Measurements from ENCODE around the gene NFIC.

Gene NFIC

DNA sequence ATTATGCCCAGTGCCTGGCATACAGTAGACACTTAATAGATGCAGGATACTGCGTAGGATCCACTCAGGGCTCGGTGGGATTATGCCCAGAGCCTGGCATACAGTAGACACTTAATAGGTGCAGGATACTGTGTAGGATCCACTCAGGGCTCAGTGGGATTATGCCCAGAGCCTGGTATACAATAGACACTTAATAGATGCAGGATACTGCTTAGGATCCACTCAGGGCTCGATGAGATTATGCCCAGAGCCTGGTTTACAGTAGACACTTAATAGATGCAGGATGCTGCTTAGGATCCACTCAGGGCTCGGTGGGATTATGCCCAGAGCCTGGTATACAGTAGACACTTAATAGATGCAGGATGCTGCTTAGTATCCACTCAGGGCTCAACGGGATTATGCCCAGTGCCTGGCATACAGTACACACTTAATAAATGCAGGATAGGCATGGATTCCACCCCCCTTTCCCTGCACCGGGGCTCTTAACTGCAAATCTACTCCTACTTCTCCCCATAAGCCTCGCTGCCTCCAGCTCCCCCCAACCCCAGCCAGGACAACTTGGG, 89.1 kb downstream of the NFIC start:
- no peak overlapping the region for H3K4me3 ChIP-seq (ENCODE audit: low read length)
- H3F3A ChIP-seq (ENCODE audit: control insufficient read depth, insufficient read depth): no peaks in the 10 kb centered on the region
- H3K36me3 ChIP-seq (ENCODE audit: control insufficient read depth, low read length): no peaks in the 10 kb centered on the region
- H3K9me3 ChIP-seq (ENCODE audit: control insufficient read depth, insufficient read depth, low read length): no peaks in the 10 kb centered on the region
- H3K79me2 ChIP-seq (ENCODE audit: control insufficient read depth, low read length): no peaks in the 10 kb centered on the region
- H3K4me1 ChIP-seq (ENCODE audit: control insufficient read depth, low read length): no peaks in the 10 kb centered on the region
- no peak overlapping the region for H3K27ac ChIP-seq (ENCODE audit: low read depth, low read length)
- H3K4me2 ChIP-seq (ENCODE audit: low read length): no peak overlapping the region
- no peak for TF ChIP-seq CTCF (IDR thresholded peaks at IDR 0.05; ENCODE audit: low read depth, low read length, poor library complexity, severe bottlenecking)
- TF ChIP-seq EZH2phosphoT487 (IDR thresholded peaks at IDR 0.05; ENCODE audit: borderline replicate concordance, low read length): no peak
- H3K9me2 ChIP-seq (replicated peaks; ENCODE audit: control insufficient read depth, low read length): no peaks in the 10 kb centered on the region
- no peaks in the 10 kb centered on the region for H4K20me1 ChIP-seq (ENCODE audit: control insufficient read depth, insufficient read depth, low read depth, low read length)
- H3K27me3 ChIP-seq (ENCODE audit: control insufficient read depth, low read length): no peaks in the 10 kb centered on the region

DNA sequence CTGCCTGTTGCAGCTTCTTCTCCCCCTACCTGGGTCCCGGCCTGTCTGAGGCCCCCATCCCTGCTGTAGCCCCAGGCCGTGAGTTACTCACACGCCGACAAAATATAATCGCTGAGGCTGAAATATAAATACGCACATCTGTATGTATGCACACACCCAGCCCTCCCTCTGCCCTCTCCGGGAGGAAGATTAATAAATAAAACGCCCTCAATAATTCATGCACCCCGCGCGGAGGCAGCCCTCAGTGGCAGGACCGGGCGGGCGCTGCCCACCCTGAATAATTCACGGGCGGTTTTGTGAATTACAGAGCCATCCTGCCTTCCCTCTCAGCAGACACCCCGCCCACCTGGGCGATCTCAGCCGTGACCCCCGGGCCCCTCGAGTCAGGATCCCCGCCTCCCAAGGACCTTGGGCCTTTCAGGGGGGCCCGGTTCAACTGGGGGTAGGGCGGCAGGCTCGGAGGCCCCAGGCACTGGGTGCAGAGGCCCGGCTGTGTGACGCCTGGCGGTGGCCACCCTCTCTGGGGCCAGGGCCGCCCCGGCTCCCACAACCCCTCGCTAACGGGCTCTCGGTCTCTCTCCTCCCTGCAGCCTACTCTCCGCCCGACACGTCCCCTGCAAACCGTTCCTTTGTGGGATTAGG, 89.7 kb downstream of the NFIC start:
- Histone ChIP-seq H3K9me3 (ENCODE audit: control insufficient read depth, insufficient read depth, low read length) (no peaks in the 10 kb centered on the region), H3K79me2 (ENCODE audit: control insufficient read depth, low read length) (no peaks in the 10 kb centered on the region), H3K4me3 (ENCODE audit: low read length) (no peak overlapping the region), H3K36me3 (ENCODE audit: control insufficient read depth, low read length) (no peaks in the 10 kb centered on the region), H3K4me2 (ENCODE audit: low read length) (no peak overlapping the region), H3K27me3 (ENCODE audit: control insufficient read depth, low read length) (no peaks in the 10 kb centered on the region), H3K9me2 (replicated peaks; ENCODE audit: control insufficient read depth, low read length) (no peaks in the 10 kb centered on the region), H3K4me1 (ENCODE audit: control insufficient read depth, low read length) (no peaks in the 10 kb centered on the region), H3K27ac (ENCODE audit: low read depth, low read length) (no peak overlapping the region), H4K20me1 (ENCODE audit: control insufficient read depth, insufficient read depth, low read depth, low read length) (no peaks in the 10 kb centered on the region), H3F3A (ENCODE audit: control insufficient read depth, insufficient read depth) (no peaks in the 10 kb centered on the region)
- TF ChIP-seq EZH2phosphoT487 (IDR thresholded peaks at IDR 0.05; ENCODE audit: borderline replicate concordance, low read length) (no peak), CTCF (IDR thresholded peaks at IDR 0.05; ENCODE audit: low read depth, low read length, poor library complexity, severe bottlenecking) (no peak)

DNA sequence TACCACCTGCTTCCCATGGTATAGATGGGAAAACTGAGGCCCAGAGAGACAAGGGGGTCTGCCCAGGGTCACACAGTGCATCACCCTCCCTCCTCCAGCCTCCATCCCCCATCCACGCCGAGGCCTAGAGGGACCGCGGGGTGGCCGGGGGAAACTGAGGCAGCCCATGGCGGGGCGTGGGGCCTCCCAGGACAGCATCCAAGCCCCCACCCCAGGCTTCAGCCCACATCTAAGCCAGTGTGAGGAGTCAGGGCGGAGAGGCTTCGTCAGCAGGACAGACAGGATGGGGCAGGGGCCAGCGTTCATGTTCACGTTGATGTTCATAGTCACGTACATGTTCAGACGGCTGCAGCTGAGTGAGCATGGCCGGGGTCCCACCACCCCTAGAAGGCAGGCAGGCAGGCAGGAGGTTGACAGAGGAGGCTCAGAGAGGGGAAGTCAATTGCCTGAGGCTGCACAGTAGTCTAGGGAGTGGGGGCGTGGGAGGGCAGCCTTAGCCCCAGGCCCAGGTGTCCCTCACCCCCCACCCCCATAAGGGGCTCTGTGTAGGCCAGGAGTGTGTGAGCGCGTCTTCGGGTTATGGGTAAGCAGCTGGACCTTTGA, 90.6 kb downstream of the NFIC start:
- Histone ChIP-seq H3K4me1 (ENCODE audit: control insufficient read depth, low read length) (no peaks in the 10 kb centered on the region), H3K27ac (ENCODE audit: low read depth, low read length) (no peak overlapping the region), H3K4me2 (ENCODE audit: low read length) (no peak overlapping the region), H3K4me3 (ENCODE audit: low read length) (no peak overlapping the region), H3F3A (ENCODE audit: control insufficient read depth, insufficient read depth) (no peaks in the 10 kb centered on the region), H3K79me2 (ENCODE audit: control insufficient read depth, low read length) (no peaks in the 10 kb centered on the region), H3K9me2 (replicated peaks; ENCODE audit: control insufficient read depth, low read length) (no peaks in the 10 kb centered on the region), H3K36me3 (ENCODE audit: control insufficient read depth, low read length) (no peaks in the 10 kb centered on the region), H3K27me3 (ENCODE audit: control insufficient read depth, low read length) (no peaks in the 10 kb centered on the region), H3K9me3 (ENCODE audit: control insufficient read depth, insufficient read depth, low read length) (no peaks in the 10 kb centered on the region), H4K20me1 (ENCODE audit: control insufficient read depth, insufficient read depth, low read depth, low read length) (no peaks in the 10 kb centered on the region)
- TF ChIP-seq CTCF (IDR thresholded peaks at IDR 0.05; ENCODE audit: low read depth, low read length, poor library complexity, severe bottlenecking) (no peak), EZH2phosphoT487 (IDR thresholded peaks at IDR 0.05; ENCODE audit: borderline replicate concordance, low read length) (no peak)

Measured in DOHH2 (cell line).